Measurements from ENCODE around the gene WWP2. TPM values are rescaled to one million over a fixed set of nuclear protein-coding genes. Genes with fewer than 3 reads are reported as not detected.

Gene WWP2
- total RNA-seq, 4 donors from 2014 or later: 23.4 to 32.8 (median 29.6) TPM

DNA sequence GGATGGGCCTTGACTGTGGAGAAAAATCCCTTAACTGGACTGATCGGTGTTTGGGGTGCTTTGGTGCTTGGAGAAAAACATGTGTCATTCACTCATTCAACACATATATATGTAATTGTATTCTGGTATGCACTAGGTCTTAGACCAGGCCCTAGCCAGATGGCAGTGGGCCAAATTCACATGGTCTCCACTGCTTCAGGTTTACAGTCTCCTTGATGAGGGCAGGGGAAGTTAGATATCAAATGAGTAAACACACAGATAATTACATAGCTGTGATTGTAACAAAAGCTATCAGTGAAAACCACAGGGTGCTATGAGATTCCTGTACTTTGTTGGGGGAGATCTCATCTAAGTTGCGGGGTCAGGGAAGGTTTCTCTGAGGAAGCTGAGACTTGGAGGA, 78.8 kb downstream of the WWP2 start:
- DNase-seq: no peak
- intact Hi-C loops (cut with DNase I): no loop called here
- no peak for TF ChIP-seq POLR2A (IDR thresholded peaks at IDR 0.05)
- TF ChIP-seq, protein P1, sequence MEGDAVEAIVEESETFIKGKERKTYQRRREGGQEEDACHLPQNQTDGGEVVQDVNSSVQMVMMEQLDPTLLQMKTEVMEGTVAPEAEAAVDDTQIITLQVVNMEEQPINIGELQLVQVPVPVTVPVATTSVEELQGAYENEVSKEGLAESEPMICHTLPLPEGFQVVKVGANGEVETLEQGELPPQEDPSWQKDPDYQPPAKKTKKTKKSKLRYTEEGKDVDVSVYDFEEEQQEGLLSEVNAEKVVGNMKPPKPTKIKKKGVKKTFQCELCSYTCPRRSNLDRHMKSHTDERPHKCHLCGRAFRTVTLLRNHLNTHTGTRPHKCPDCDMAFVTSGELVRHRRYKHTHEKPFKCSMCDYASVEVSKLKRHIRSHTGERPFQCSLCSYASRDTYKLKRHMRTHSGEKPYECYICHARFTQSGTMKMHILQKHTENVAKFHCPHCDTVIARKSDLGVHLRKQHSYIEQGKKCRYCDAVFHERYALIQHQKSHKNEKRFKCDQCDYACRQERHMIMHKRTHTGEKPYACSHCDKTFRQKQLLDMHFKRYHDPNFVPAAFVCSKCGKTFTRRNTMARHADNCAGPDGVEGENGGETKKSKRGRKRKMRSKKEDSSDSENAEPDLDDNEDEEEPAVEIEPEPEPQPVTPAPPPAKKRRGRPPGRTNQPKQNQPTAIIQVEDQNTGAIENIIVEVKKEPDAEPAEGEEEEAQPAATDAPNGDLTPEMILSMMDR (IDR thresholded peaks at IDR 0.05): no peak
- peak overlapping the region in 1 of 4 donors; percentile 15 for H3K27ac ChIP-seq
- peaks cover 0 to 30% (median 0%) of the 10 kb centered on the region in 3 donors for H3K4me1 ChIP-seq
- peaks cover 0 to 65% (median 4%) of the 10 kb centered on the region in 3 donors for H3K36me3 ChIP-seq
- 92 to 96% methylated on average over 2 of the region's 2 CpGs for WGBS, 2 donors
- no peak overlapping the region for H3K4me3 ChIP-seq
- H3K9me3 ChIP-seq: no peaks in the 10 kb centered on the region
- H3K27me3 ChIP-seq: no peaks in the 10 kb centered on the region

- DNase-seq: no peak
- Histone ChIP-seq H3K4me3 (no peak overlapping the region), H3K27ac (no peak overlapping the region), H3K36me3 (peaks cover 0 to 66% (median 4%) of the 10 kb centered on the region in 3 donors), H3K9me3 (no peaks in the 10 kb centered on the region), H3K4me1 (peaks cover 0 to 33% (median 5%) of the 10 kb centered on the region in 3 donors), H3K27me3 (no peaks in the 10 kb centered on the region)
- intact Hi-C loops (cut with DNase I): no loop called here
- WGBS, 2 donors: 82 to 86% methylated on average over 8 of the region's 8 CpGs
- TF ChIP-seq, protein P1 (IDR thresholded peaks at IDR 0.05): no peak
- TF ChIP-seq POLR2A (IDR thresholded peaks at IDR 0.05): no peak
These were observed 82.3 kb downstream of the WWP2 start for GRCh38 chr16:69844441-69844840.

GRCh38 chr16:69845181-69845580, 83.0 kb downstream of the WWP2 start:
- 66 to 85% methylated on average over 5 to 6 of the region's 6 CpGs for WGBS, 2 donors
- Histone ChIP-seq H3K27ac (no peak overlapping the region), H3K4me3 (no peak overlapping the region), H3K36me3 (peaks cover 0 to 58% (median 4%) of the 10 kb centered on the region in 3 donors), H3K9me3 (no peaks in the 10 kb centered on the region), H3K27me3 (no peaks in the 10 kb centered on the region), H3K4me1 (peaks cover 0 to 31% (median 7%) of the 10 kb centered on the region in 3 donors)
- intact Hi-C loops (cut with DNase I): no loop called here
- TF ChIP-seq, protein P1 (IDR thresholded peaks at IDR 0.05): no peak
- TF ChIP-seq POLR2A (IDR thresholded peaks at IDR 0.05): no peak
- DNase-seq: no peak

GRCh38 chr16:69847643-69848042, 85.5 kb downstream of the WWP2 start:
- no peak for DNase-seq
- H3K9me3 ChIP-seq: no peaks in the 10 kb centered on the region
- no peak for TF ChIP-seq POLR2A (IDR thresholded peaks at IDR 0.05)
- TF ChIP-seq, protein P1 (IDR thresholded peaks at IDR 0.05): no peak
- no peaks in the 10 kb centered on the region for H3K27me3 ChIP-seq
- no peak overlapping the region for H3K4me3 ChIP-seq
- 73 to 93% methylated on average over 1 to 4 of the region's 5 CpGs for WGBS, 2 donors
- H3K36me3 ChIP-seq: peaks cover 0 to 38% (median 4%) of the 10 kb centered on the region in 3 donors
- peaks cover 0 to 24% (median 7%) of the 10 kb centered on the region in 3 donors for H3K4me1 ChIP-seq
- H3K27ac ChIP-seq: no peak overlapping the region
- intact Hi-C loops (cut with DNase I): no loop called here

- no peak for TF ChIP-seq POLR2A (IDR thresholded peaks at IDR 0.05)
- TF ChIP-seq, protein P1 (IDR thresholded peaks at IDR 0.05): no peak
- H3K4me3 ChIP-seq: peak overlapping the region in 1 of 4 donors; percentile 18
- peaks cover 0 to 37% (median 0%) of the 10 kb centered on the region in 3 donors for H3K36me3 ChIP-seq
- DNase-seq: no peak
- peaks cover 0 to 24% (median 7%) of the 10 kb centered on the region in 3 donors for H3K4me1 ChIP-seq
- peak overlapping the region; percentile 9 to 73 (median 67) for H3K27ac ChIP-seq
- H3K27me3 ChIP-seq: no peaks in the 10 kb centered on the region
- intact Hi-C loops (cut with DNase I): no loop called here
- no peaks in the 10 kb centered on the region for H3K9me3 ChIP-seq
- WGBS, 2 donors: 48 to 53% methylated on average over 8 of the region's 8 CpGs
These were observed 86.8 kb downstream of the WWP2 start for GRCh38 chr16:69848637-69849545.

Data from esophagus squamous epithelium (tissue), 5 donors.